GM23248 (cell line): ENCODE data around the gene DNAJC17. TPM values are rescaled to one million over a fixed set of nuclear protein-coding genes. Genes with fewer than 3 reads are reported as not detected.

Experiments
- DNase-seq: peaks from one replicate; pipeline ENCODE4 v3.0.0-alpha.2; 2015
- H2AFZ ChIP-seq: fragments of 200-600 bp; sonication (generic); 2 replicates; pipeline ENCODE4 v1.6.1; 2016; ENCODE audit warnings: antibody characterized with exemption
- H3F3A ChIP-seq: fragments of 200-600 bp; sonication (generic); 2 replicates; pipeline ENCODE4 v1.6.1; 2016; ENCODE audit warnings: mild to moderate bottlenecking, antibody characterized with exemption, mixed run types; ENCODE audit not compliant: insufficient read depth
- H3K27ac ChIP-seq: fragments of 200-600 bp; sonication (generic); 2 replicates; pipeline ENCODE4 v1.5.1; 2016; ENCODE audit warnings: mild to moderate bottlenecking
- H3K27me3 ChIP-seq: fragments of 200-600 bp; sonication (generic); replicated peaks from 2 replicates; pipeline ENCODE4 v1.6.1; 2016; ENCODE audit warnings: mild to moderate bottlenecking; ENCODE audit not compliant: insufficient read depth
- H3K36me3 ChIP-seq: fragments of 200-600 bp; sonication (generic); 2 replicates; pipeline ENCODE4 v1.6.1; 2016; ENCODE audit warnings: low read depth, mild to moderate bottlenecking
- H3K4me1 ChIP-seq: fragments of 200-600 bp; sonication (generic); 2 replicates; pipeline ENCODE4 v1.6.1; 2016; ENCODE audit warnings: mild to moderate bottlenecking; ENCODE audit not compliant: insufficient read depth
- H3K4me2 ChIP-seq: fragments of 200-600 bp; sonication (generic); one replicate; pipeline ENCODE4 v1.6.1; 2016; ENCODE audit warnings: mild to moderate bottlenecking; ENCODE audit not compliant: unreplicated experiment
- H3K4me3 ChIP-seq: fragments of 200-600 bp; sonication (generic); 2 replicates; pipeline ENCODE4 v1.5.1; 2016; ENCODE audit warnings: mild to moderate bottlenecking
- H3K79me2 ChIP-seq: fragments of 200-600 bp; sonication (generic); 2 replicates; pipeline ENCODE4 v1.6.1; 2016; ENCODE audit warnings: mild to moderate bottlenecking; ENCODE audit not compliant: insufficient read depth
- H3K9ac ChIP-seq: fragments of 200-600 bp; sonication (generic); 2 replicates; pipeline ENCODE4 v1.6.1; 2016; ENCODE audit warnings: mild to moderate bottlenecking
- H3K9me2 ChIP-seq: fragments of 200-600 bp; sonication (generic); 2 replicates; pipeline ENCODE4 v1.6.1; 2016; ENCODE audit warnings: mixed run types, mild to moderate bottlenecking, moderate library complexity; ENCODE audit not compliant: insufficient read depth
- H3K9me3 ChIP-seq: fragments of 200-600 bp; sonication (generic); one replicate; pipeline ENCODE4 v1.6.1; 2017; ENCODE audit warnings: low read depth
- H4K20me1 ChIP-seq: fragments of 200-600 bp; sonication (generic); 2 replicates; pipeline ENCODE4 v1.6.0; 2016; ENCODE audit not compliant: insufficient read depth
- EZH2 ChIP-seq: fragments of 200-600 bp; sonication (generic); IDR thresholded peaks from 2 replicates; pipeline ENCODE4 v1.6.1; 2018; ENCODE audit warnings: antibody characterized with exemption, mild to moderate bottlenecking; ENCODE audit not compliant: insufficient read depth, poor library complexity, severe bottlenecking
- EZH2phosphoT487 ChIP-seq: fragments of 200-600 bp; sonication (generic); IDR thresholded peaks from 2 replicates; pipeline ENCODE4 v1.6.1; 2018; ENCODE audit warnings: antibody characterized with exemption, moderate library complexity, mild to moderate bottlenecking, low read depth; ENCODE audit not compliant: insufficient read depth
- WGBS, 2 experiments: methylation state at CpG; one replicate each; pipeline ENCODE4 v1.1.6; 2015 to 2017; ENCODE audit warnings: low lambda C conversion rate in 2 of 2, low coverage in 1 of 2; ENCODE audit errors: missing lambda C conversion rate in 2 of 2; 5-methylcytosine and 5-hydroxymethylcytosine counted together
- in situ Hi-C: fragments of 300-500 bp; cut with MboI; formaldehyde crosslinking; loops from 2 replicates; pipeline ENCODE4 v1.15.0; 2020
- polyA plus RNA-seq: library from polyadenylated mRNA; unstranded; fragments of >200 nt; fragmentation: Nextera tagmentation; extraction: Ambion mirVana; gene quantifications from 2 replicates; pipeline ENCODE4 v1.2.1, GENCODE V29; 2016
- total RNA-seq: library from RNA; depleted of rRNA; stranded (reverse); fragments of >200 nt; shearing (Covaris generic); gene quantifications from 2 replicates; pipeline ENCODE4 v1.2.3, GENCODE V29; 2014

DNAJC17 gene
- total and polyA plus RNA-seq, 2 experiments from 2014 or later, result 13.4 to 36.4 TPM

DNA sequence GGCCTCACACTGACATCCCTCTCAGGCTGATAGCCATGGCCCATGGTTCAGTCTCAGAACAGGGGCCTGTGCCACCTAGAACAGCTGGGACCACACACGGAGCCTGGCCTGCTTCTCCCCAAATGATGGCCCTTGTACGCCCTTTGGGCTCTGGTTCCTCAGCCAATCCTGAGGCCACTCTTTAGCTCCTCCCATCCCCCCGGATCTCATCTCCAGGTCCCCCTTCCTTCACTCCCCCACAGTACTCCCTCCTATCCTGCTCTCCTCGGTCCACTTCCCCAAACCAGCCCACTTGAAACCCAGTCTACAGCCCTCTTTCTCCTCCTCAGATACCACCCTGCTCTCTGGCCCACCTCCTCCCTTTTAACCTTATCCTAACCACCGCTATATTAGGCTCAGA lies 18.2 kb downstream of the DNAJC17 start:
- H3K4me3 ChIP-seq, result no peak overlapping the region
- no peak overlapping the region for H2AFZ ChIP-seq
- H3K36me3 ChIP-seq, result peaks cover 2% of the 10 kb centered on the region; the same call in 1 of the 2 replicates
- no peak overlapping the region for H3K27ac ChIP-seq
- 80 to 82% methylated on average over 5 of the region's 5 CpGs for WGBS, 2 experiments
- no peaks in the 10 kb centered on the region for H3K9me3 ChIP-seq
- no peak for TF ChIP-seq EZH2
- TF ChIP-seq EZH2phosphoT487, result no peak
- DNase-seq, result no peak
- no peaks in the 10 kb centered on the region for H3K27me3 ChIP-seq
- in situ Hi-C loops, result no loop called here
- no peaks in the 10 kb centered on the region for H3K9me2 ChIP-seq
- no peak overlapping the region for H3K4me2 ChIP-seq
- no peak overlapping the region for H3K9ac ChIP-seq
- peaks cover 30% of the 10 kb centered on the region for H3F3A ChIP-seq
- H4K20me1 ChIP-seq, result no peaks in the 10 kb centered on the region
- peaks cover 31% of the 10 kb centered on the region for H3K4me1 ChIP-seq
- peaks cover 52% of the 10 kb centered on the region for H3K79me2 ChIP-seq

DNA sequence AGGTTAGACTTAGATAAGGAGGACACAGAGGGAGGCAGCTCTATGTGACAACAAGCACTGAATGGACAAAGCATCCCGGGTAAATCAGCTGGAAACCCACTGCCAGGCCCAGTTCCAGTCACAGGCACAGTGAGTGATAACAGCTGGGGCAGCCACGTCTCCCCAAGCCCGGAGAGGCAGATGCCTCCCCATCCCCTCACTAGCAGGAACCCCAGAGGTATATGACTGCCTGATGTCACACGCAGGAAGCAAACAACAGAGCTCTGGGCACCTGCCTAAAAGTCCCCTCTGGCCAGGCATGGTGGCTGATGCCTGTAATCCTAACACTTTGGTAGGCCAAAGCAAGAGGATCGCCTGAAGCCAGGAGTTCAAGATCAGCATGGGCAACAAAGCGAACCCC lies 19.3 kb downstream of the DNAJC17 start:
- 80 to 93% methylated on average over 6 of the region's 6 CpGs for WGBS, 2 experiments
- H3K4me3 ChIP-seq, result no peak overlapping the region
- H3K9me2 ChIP-seq, result no peaks in the 10 kb centered on the region
- peaks cover 20% of the 10 kb centered on the region for H3K4me1 ChIP-seq
- no peaks in the 10 kb centered on the region for H3K27me3 ChIP-seq
- H2AFZ ChIP-seq, result no peak overlapping the region
- H3F3A ChIP-seq, result peaks cover 19% of the 10 kb centered on the region
- in situ Hi-C loops, result no loop called here
- no peaks in the 10 kb centered on the region for H4K20me1 ChIP-seq
- no peak overlapping the region for H3K9ac ChIP-seq
- TF ChIP-seq EZH2phosphoT487 (no peak), EZH2 (no peak)
- no peak for DNase-seq
- H3K9me3 ChIP-seq, result no peaks in the 10 kb centered on the region
- no peak overlapping the region for H3K4me2 ChIP-seq
- H3K36me3 ChIP-seq, result peaks cover 2% of the 10 kb centered on the region; the same call in 1 of the 2 replicates
- H3K79me2 ChIP-seq, result peaks cover 62% of the 10 kb centered on the region
- H3K27ac ChIP-seq, result no peak overlapping the region

DNA sequence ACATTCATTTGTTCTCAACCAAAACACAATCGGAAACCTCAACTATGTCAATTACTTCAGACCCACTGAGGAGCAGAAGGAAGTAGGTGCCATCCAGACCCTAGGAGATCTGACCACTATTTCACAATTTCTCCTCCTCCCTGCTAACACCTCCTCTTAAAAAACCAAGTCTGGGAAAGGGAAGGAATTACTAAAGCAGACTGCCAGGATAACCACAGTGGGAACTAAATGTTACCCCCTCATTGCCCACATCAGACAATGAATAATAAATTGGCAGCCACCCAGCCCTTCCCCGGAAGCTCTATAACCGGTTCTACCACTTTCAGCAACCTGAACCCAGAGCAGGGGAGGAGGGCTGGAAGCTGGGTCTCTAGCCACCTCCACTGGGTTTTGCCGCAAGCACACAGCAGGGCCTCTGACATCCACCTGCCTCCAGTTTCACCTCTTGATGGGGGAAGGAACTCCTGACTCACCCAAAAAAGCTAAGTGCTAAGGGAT lies 19.9 kb downstream of the DNAJC17 start:
- DNase-seq, result peak; percentile 81
- peaks cover 64% of the 10 kb centered on the region for H3K79me2 ChIP-seq
- peaks cover 2% of the 10 kb centered on the region; the same call in 1 of the 2 replicates for H3K36me3 ChIP-seq
- H2AFZ ChIP-seq, result no peak overlapping the region
- H3K4me2 ChIP-seq, result peak overlapping the region; percentile 24
- in situ Hi-C loops, result no loop called here
- TF ChIP-seq EZH2, result no peak
- 0 out of 2 replicates have a peak, but pooled peaks have one; percentile 30 for TF ChIP-seq EZH2phosphoT487
- no peaks in the 10 kb centered on the region for H3K9me3 ChIP-seq
- H3K27me3 ChIP-seq, result no peaks in the 10 kb centered on the region
- 0 out of 2 replicates have a peak overlapping the region, but pooled peaks have one; percentile 22 for H3K9ac ChIP-seq
- H3K27ac ChIP-seq, result peak overlapping the region; percentile 19
- no peak overlapping the region for H3K4me3 ChIP-seq
- no peaks in the 10 kb centered on the region for H4K20me1 ChIP-seq
- H3K9me2 ChIP-seq, result no peaks in the 10 kb centered on the region
- H3K4me1 ChIP-seq, result peaks cover 20% of the 10 kb centered on the region
- WGBS, 2 experiments, result 40 to 42% methylated on average over 4 of the region's 4 CpGs
- peaks cover 18% of the 10 kb centered on the region for H3F3A ChIP-seq

DNA sequence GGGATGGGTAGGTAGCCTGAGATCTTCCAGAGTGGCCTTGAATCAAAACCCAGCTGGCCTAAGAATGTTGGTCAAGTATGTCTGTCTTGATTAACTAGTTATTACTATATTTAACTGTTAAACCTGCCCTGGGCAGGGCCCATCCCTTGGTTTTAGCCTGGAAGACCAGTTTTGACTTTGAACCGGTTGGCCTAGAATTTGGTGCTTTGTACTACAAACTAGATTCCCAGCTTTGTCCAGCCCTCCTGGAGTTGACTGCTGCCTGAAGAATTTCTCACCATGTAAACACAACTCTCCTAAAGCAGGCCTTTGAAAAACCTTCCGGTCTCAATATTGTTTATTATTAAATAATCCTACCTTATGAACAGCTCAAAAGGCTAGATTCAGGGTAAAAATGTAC lies 21.5 kb downstream of the DNAJC17 start:
- no peak overlapping the region for H3K27ac ChIP-seq
- H3K4me2 ChIP-seq, result no peak overlapping the region
- peaks cover 53% of the 10 kb centered on the region for H3K79me2 ChIP-seq
- no peaks in the 10 kb centered on the region for H3K9me2 ChIP-seq
- no peak overlapping the region for H3K4me3 ChIP-seq
- H3K4me1 ChIP-seq, result peaks cover 19% of the 10 kb centered on the region
- no peaks in the 10 kb centered on the region for H3K9me3 ChIP-seq
- H3F3A ChIP-seq, result peaks cover 18% of the 10 kb centered on the region
- in situ Hi-C loops, result no loop called here
- H2AFZ ChIP-seq, result no peak overlapping the region
- 80 to 89% methylated on average over 2 of the region's 2 CpGs for WGBS, 2 experiments
- TF ChIP-seq EZH2 (no peak), EZH2phosphoT487 (no peak)
- no peak for DNase-seq
- H3K27me3 ChIP-seq, result no peaks in the 10 kb centered on the region
- no peak overlapping the region for H3K9ac ChIP-seq
- H4K20me1 ChIP-seq, result no peaks in the 10 kb centered on the region
- no peaks in the 10 kb centered on the region for H3K36me3 ChIP-seq
